WERI-Rb-1 (cell line): ENCODE results near the gene PHACTR4.
A peak's percentile ranks its signal among the peaks of the same experiment; 100 is the strongest.

ENCODE experiments used
- DNase-seq: peaks from one replicate; pipeline ENCODE4 v3.0.0-alpha.2; 2020
- H3K27ac ChIP-seq: fragments of 250-450 bp; sonication (Bioruptor Pico); 2 replicates; pipeline ENCODE4 v1.5.1; 2020; ENCODE audit warnings: mild to moderate bottlenecking, moderate library complexity
- H3K27me3 ChIP-seq: fragments of 250-450 bp; sonication (Bioruptor Pico); 2 replicates; pipeline ENCODE4 v1.5.1; 2021; ENCODE audit warnings: mild to moderate bottlenecking, low read depth, moderate library complexity; ENCODE audit not compliant: insufficient read depth, severe bottlenecking
- H3K36me3 ChIP-seq: fragments of 250-450 bp; sonication (Bioruptor Pico); 2 replicates; pipeline ENCODE4 v1.5.1; 2020; ENCODE audit warnings: mild to moderate bottlenecking, moderate library complexity
- H3K4me3 ChIP-seq: 2 replicates; pipeline ENCODE4 v1.5.1; 2011; ENCODE audit warnings: low read depth, mild to moderate bottlenecking, control low read depth, low read length
- H3K9me3 ChIP-seq: fragments of 250-450 bp; sonication (Bioruptor Pico); 2 replicates; pipeline ENCODE4 v1.5.1; 2021; ENCODE audit warnings: mild to moderate bottlenecking, moderate library complexity; ENCODE audit not compliant: severe bottlenecking
- CTCF ChIP-seq: IDR thresholded peaks from 2 replicates; pipeline ENCODE4 v1.5.1; 2011; ENCODE audit warnings: low read depth, mild to moderate bottlenecking, control low read depth, inconsistent platforms, low read length

PHACTR4 gene

GRCh38 chr1:28401760-28402159, 32.2 kb downstream of the PHACTR4 start:
- no peaks in the 10 kb centered on the region for H3K9me3 ChIP-seq
- H3K27ac ChIP-seq, result no peak overlapping the region
- H3K36me3 ChIP-seq, result peaks cover 8% of the 10 kb centered on the region
- H3K27me3 ChIP-seq, result no peaks in the 10 kb centered on the region
- TF ChIP-seq CTCF, result no peak
- H3K4me3 ChIP-seq, result no peak overlapping the region
- DNase-seq, result no peak

GRCh38 chr1:28409090-28409489, 39.5 kb downstream of the PHACTR4 start:
- DNase-seq, result no peak
- Histone ChIP-seq H3K36me3 (peaks cover 16% of the 10 kb centered on the region), H3K27me3 (no peaks in the 10 kb centered on the region), H3K4me3 (no peak overlapping the region), H3K27ac (no peak overlapping the region), H3K9me3 (no peaks in the 10 kb centered on the region)
- no peak for TF ChIP-seq CTCF

- no peak for TF ChIP-seq CTCF
- no peak overlapping the region for H3K4me3 ChIP-seq
- peaks cover 16% of the 10 kb centered on the region for H3K36me3 ChIP-seq
- no peak overlapping the region for H3K27ac ChIP-seq
- H3K27me3 ChIP-seq, result no peaks in the 10 kb centered on the region
- no peaks in the 10 kb centered on the region for H3K9me3 ChIP-seq
- DNase-seq, result no peak
These were observed 42.1 kb downstream of the PHACTR4 start for GRCh38 chr1:28411656-28412055.

- TF ChIP-seq CTCF, result peak; percentile 40
- DNase-seq, result peak; percentile 40
These were observed 43.2 kb downstream of the PHACTR4 start for GRCh38 chr1:28412731-28413130.

GRCh38 chr1:28416509-28417194, 47.1 kb downstream of the PHACTR4 start:
- Histone ChIP-seq H3K4me3 (no peak overlapping the region), H3K27me3 (no peaks in the 10 kb centered on the region), H3K9me3 (no peaks in the 10 kb centered on the region), H3K36me3 (peaks cover 5% of the 10 kb centered on the region), H3K27ac (no peak overlapping the region)
- no peak for DNase-seq
- TF ChIP-seq CTCF, result no peak

More at GRCh38 chr1:28412731-28413130, 43.2 kb downstream of the PHACTR4 start:
- Histone ChIP-seq H3K9me3 (no peaks in the 10 kb centered on the region), H3K27ac (no peak overlapping the region), H3K36me3 (peaks cover 16% of the 10 kb centered on the region), H3K27me3 (no peaks in the 10 kb centered on the region), H3K4me3 (no peak overlapping the region)

- DNase-seq, result no peak
- H3K27ac ChIP-seq, result no peak overlapping the region
- no peak for TF ChIP-seq CTCF
These were observed 47.9 kb downstream of the PHACTR4 start for GRCh38 chr1:28417441-28417922.

More at GRCh38 chr1:28417441-28417922, 47.9 kb downstream of the PHACTR4 start:
- no peaks in the 10 kb centered on the region for H3K36me3 ChIP-seq
- no peaks in the 10 kb centered on the region for H3K9me3 ChIP-seq
- H3K4me3 ChIP-seq, result no peak overlapping the region
- H3K27me3 ChIP-seq, result no peaks in the 10 kb centered on the region
